Large intestine (tissue), 3 donors: Measurements from ENCODE around the gene HTR4. TPM values are rescaled to one million over a fixed set of nuclear protein-coding genes. Genes with fewer than 3 reads are reported as not detected.

ENCODE experiments used
- DNase-seq, 2 donors: peaks; one replicate each; pipeline versions ENCODE4 v3.0.0 to v3.0.0-alpha.2; 2013
- H3K27ac ChIP-seq: one replicate; pipeline ENCODE4 v1.5.1; 2013; ENCODE audit warnings: low read length
- H3K27me3 ChIP-seq: 2 replicates; pipeline ENCODE4 v1.6.1; 2013; ENCODE audit warnings: low read length; ENCODE audit not compliant: control insufficient read depth, insufficient read depth
- H3K36me3 ChIP-seq: 2 replicates; pipeline ENCODE4 v1.6.1; 2013; ENCODE audit warnings: low read length; ENCODE audit not compliant: control insufficient read depth, insufficient read depth
- H3K4me1 ChIP-seq: one replicate; pipeline ENCODE4 v1.6.1; 2013; ENCODE audit warnings: low read length; ENCODE audit not compliant: control insufficient read depth, insufficient read depth
- H3K4me3 ChIP-seq: one replicate; pipeline ENCODE4 v1.5.1; 2013; ENCODE audit warnings: low read length
- H3K9me3 ChIP-seq: one replicate; pipeline ENCODE4 v1.6.1; 2013; ENCODE audit warnings: mild to moderate bottlenecking, low read depth, low read length, moderate library complexity; ENCODE audit not compliant: control insufficient read depth
- WGBS: methylation state at CpG from one replicate; pipeline ENCODE4 v1.1.5; 2013; ENCODE audit warnings: low lambda C conversion rate; ENCODE audit not compliant: insufficient coverage; 5-methylcytosine and 5-hydroxymethylcytosine counted together
- polyA plus RNA-seq: library from polyadenylated mRNA; unstranded; fragments of 120-200 nt; gene quantifications from one replicate; pipeline ENCODE4 v1.2.1, GENCODE V29; 2013

The HTR4 gene
- polyA plus RNA-seq, 1 donor: 4.7 TPM

DNA sequence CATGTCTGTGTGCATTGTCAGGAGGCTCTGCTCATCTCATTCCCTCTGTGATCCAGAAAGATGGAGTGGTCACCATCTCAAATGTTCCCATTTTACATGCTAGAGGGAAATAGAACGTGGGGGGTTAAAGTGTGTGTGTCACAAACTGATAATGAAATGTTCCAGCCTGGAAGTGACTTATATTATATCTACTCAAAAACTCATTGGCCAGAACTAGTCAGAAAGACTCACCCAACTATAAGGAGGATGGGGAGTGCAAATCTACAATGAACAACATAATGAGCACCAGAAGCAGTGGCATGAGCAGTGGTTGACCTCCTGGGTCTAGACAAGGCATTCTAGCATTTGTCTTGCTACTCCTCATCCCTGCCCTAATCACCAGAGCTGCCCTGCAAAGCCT, 81.0 kb downstream of the HTR4 start:
- Histone ChIP-seq H3K27me3 (no peaks in the 10 kb centered on the region), H3K27ac (no peak overlapping the region), H3K4me1 (no peaks in the 10 kb centered on the region), H3K4me3 (no peak overlapping the region), H3K36me3 (no peaks in the 10 kb centered on the region), H3K9me3 (no peaks in the 10 kb centered on the region)
- no CpG with 5 or more reads among the region's 1 CpG for WGBS
- no peak for DNase-seq

GRCh38 chr5:148569948-148570347, 84.4 kb downstream of the HTR4 start:
- Histone ChIP-seq H3K36me3 (no peaks in the 10 kb centered on the region), H3K27ac (no peak overlapping the region), H3K4me1 (no peaks in the 10 kb centered on the region), H3K27me3 (no peaks in the 10 kb centered on the region), H3K4me3 (no peak overlapping the region), H3K9me3 (no peaks in the 10 kb centered on the region)
- DNase-seq: no peak

GRCh38 chr5:148565148-148565547, 89.2 kb downstream of the HTR4 start:
- DNase-seq: no peak
- Histone ChIP-seq H3K27ac (no peak overlapping the region), H3K9me3 (no peaks in the 10 kb centered on the region), H3K4me1 (peaks cover 7% of the 10 kb centered on the region), H3K4me3 (no peak overlapping the region), H3K36me3 (no peaks in the 10 kb centered on the region), H3K27me3 (no peaks in the 10 kb centered on the region)
- 89% methylated on average over 3 of the region's 3 CpGs for WGBS

DNA sequence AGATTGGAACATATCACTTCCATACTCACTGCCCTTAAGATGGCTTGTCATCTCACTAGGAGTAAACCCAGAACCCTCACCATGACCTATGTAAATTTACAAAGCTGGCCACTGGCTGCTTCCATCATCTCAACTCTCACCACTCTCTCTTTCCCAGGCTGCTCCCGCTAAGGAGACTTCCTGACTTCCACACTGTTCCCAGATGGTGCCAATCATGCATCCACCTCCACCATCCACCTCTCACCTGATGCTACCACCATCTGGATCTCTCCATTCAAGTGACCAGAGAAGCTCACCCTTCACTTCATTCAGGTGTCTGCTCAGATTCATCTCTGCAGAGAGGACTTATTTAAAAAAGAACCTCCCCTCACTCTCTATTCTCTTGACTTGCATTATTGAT, 91.3 kb downstream of the HTR4 start:
- DNase-seq: no peak
- peaks cover 20% of the 10 kb centered on the region for H3K4me1 ChIP-seq
- WGBS: no CpG with 5 or more reads among the region's 1 CpG
- no peak overlapping the region for H3K27ac ChIP-seq
- no peaks in the 10 kb centered on the region for H3K27me3 ChIP-seq
- H3K9me3 ChIP-seq: no peaks in the 10 kb centered on the region
- no peak overlapping the region for H3K4me3 ChIP-seq
- no peaks in the 10 kb centered on the region for H3K36me3 ChIP-seq

DNA sequence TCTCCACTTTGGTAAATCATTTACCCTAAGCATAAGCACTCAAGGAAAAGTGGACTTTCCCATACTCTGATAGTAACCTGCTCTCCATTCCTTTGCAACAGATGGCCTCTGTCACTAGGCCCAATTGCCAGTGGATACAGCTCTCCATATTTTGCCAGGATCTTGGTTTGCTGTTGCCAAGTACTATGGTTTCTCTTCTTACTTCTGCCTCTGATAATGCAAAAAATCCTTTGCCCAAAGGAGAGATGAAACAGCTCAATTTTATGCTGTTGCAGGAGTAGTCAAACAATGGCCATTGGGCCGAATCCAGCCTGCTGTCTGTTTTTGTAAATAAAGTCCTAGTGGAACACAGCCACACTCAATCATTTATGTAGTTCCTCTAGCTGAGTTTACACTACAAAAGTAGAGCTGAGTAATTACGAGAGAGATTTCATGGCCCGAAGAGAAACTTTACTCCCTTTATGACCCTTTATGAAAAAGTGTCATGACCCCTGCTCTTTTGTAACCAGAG, 92.5 kb downstream of the HTR4 start:
- Histone ChIP-seq H3K9me3 (no peaks in the 10 kb centered on the region), H3K27me3 (no peaks in the 10 kb centered on the region), H3K36me3 (no peaks in the 10 kb centered on the region), H3K27ac (no peak overlapping the region), H3K4me1 (peaks cover 22% of the 10 kb centered on the region), H3K4me3 (no peak overlapping the region)
- WGBS: 67% methylated on average over 2 of the region's 3 CpGs
- DNase-seq: peak; percentile 33 to 59

- DNase-seq: peak in 1 of 2 donors; percentile 31
- peaks cover 22% of the 10 kb centered on the region for H3K4me1 ChIP-seq
- no peak overlapping the region for H3K27ac ChIP-seq
- H3K36me3 ChIP-seq: no peaks in the 10 kb centered on the region
- WGBS: 60% methylated on average over 1 of the region's 4 CpGs
- H3K27me3 ChIP-seq: no peaks in the 10 kb centered on the region
- no peak overlapping the region for H3K4me3 ChIP-seq
- H3K9me3 ChIP-seq: no peaks in the 10 kb centered on the region
Measured at GRCh38 chr5:148559461-148559860, 94.9 kb downstream of the HTR4 start.

DNA sequence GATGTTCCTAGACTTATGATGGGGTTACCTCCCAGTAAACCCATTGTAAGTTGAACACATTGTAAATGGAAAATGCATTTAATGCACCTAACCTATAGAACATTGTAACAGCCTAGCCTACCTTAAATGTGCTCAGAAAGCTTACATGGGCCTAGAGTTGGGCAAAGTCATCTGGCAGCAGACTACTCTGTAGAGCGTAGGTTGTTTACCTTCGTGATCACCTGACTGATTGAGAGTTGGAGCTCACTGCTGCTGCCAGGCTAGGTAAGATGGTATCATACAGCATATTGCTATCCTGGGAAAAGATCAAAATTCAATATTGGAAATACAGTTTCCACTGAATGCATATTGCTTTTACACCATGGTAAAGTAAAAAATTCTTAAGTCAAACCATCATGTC, 95.4 kb downstream of the HTR4 start:
- H3K27me3 ChIP-seq: no peaks in the 10 kb centered on the region
- H3K4me3 ChIP-seq: no peak overlapping the region
- H3K9me3 ChIP-seq: no peaks in the 10 kb centered on the region
- DNase-seq: peak in 1 of 2 donors; percentile 21
- H3K36me3 ChIP-seq: no peaks in the 10 kb centered on the region
- no peak overlapping the region for H3K27ac ChIP-seq
- WGBS: no CpG with 5 or more reads among the region's 2 CpGs
- peaks cover 22% of the 10 kb centered on the region for H3K4me1 ChIP-seq

- Histone ChIP-seq H3K27me3 (no peaks in the 10 kb centered on the region), H3K27ac (no peak overlapping the region), H3K36me3 (no peaks in the 10 kb centered on the region), H3K9me3 (no peaks in the 10 kb centered on the region), H3K4me1 (peaks cover 22% of the 10 kb centered on the region), H3K4me3 (no peak overlapping the region)
- WGBS: no CpG with 5 or more reads among the region's 2 CpGs
- no peak for DNase-seq
Measured at GRCh38 chr5:148556835-148557234, 97.5 kb downstream of the HTR4 start.

DNA sequence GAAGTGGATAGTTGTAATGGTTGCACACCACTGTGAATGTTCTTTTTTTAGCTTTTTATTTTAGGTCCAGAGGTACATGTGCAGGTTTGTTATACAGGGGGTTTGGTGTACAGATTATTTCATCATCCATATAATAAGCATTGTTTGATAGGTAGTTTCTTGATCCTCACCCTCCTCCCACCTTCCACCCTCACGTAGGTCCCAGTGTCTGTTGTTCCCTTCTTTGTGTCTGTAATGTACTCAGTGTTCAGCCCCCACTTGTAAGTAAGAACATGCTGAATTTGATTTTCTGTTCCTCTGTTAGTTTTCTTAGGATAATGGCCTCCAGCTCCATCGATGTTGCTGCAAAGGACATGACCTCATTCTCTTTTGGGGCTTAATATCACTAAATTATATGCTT, 99.7 kb downstream of the HTR4 start:
- Histone ChIP-seq H3K4me3 (no peak overlapping the region), H3K36me3 (no peaks in the 10 kb centered on the region), H3K27me3 (no peaks in the 10 kb centered on the region), H3K27ac (no peak overlapping the region), H3K9me3 (no peaks in the 10 kb centered on the region), H3K4me1 (peaks cover 14% of the 10 kb centered on the region)
- no CpG with 5 or more reads among the region's 2 CpGs for WGBS
- no peak for DNase-seq

GRCh38 chr5:148543727-148544126, 110.6 kb downstream of the HTR4 start:
- Histone ChIP-seq H3K27me3 (no peaks in the 10 kb centered on the region), H3K4me3 (no peak overlapping the region), H3K9me3 (no peaks in the 10 kb centered on the region), H3K36me3 (no peaks in the 10 kb centered on the region), H3K27ac (no peak overlapping the region), H3K4me1 (no peaks in the 10 kb centered on the region)
- no peak for DNase-seq
- 100% methylated on average over 1 of the region's 2 CpGs for WGBS

- H3K27ac ChIP-seq: no peak overlapping the region
- H3K36me3 ChIP-seq: no peaks in the 10 kb centered on the region
- H3K4me3 ChIP-seq: no peak overlapping the region
- H3K27me3 ChIP-seq: no peaks in the 10 kb centered on the region
- H3K9me3 ChIP-seq: no peaks in the 10 kb centered on the region
- DNase-seq: no peak
- no CpG with 5 or more reads among the region's 1 CpG for WGBS
- no peaks in the 10 kb centered on the region for H3K4me1 ChIP-seq
Measured at GRCh38 chr5:148542812-148543211, 111.5 kb downstream of the HTR4 start.
